Peyer's patch (tissue), 4 donors: ENCODE results near the gene TBC1D17. TPM values are rescaled to one million over a fixed set of nuclear protein-coding genes. Genes with fewer than 3 reads are reported as not detected.

ENCODE experiments used
- DNase-seq, 3 donors: peaks; one replicate each; pipeline ENCODE4 v3.0.0-alpha.2; 2017 to 2019
- H3K27ac ChIP-seq, 4 donors: fragments of 200-600 bp; sonication (generic); one replicate each; pipeline ENCODE4 v1.5.1; 2016 to 2019
- H3K27me3 ChIP-seq, 2 donors: fragments of 200-600 bp; sonication (generic); one replicate each; pipeline ENCODE4 v1.5.1; 2019
- H3K36me3 ChIP-seq, 3 donors: fragments of 200-600 bp; sonication (generic); one replicate each; pipeline ENCODE4 v1.5.1; 2016 to 2019
- H3K4me1 ChIP-seq, 4 donors: fragments of 200-600 bp; sonication (generic); one replicate each; pipeline ENCODE4 v1.5.1; 2016 to 2019
- H3K4me3 ChIP-seq, 4 donors: fragments of 200-600 bp; sonication (generic); 1 replicate in 3 of 4; 2 replicates in 1 of 4; pipeline ENCODE4 v1.5.1; 2016 to 2019; ENCODE audit warnings: mild to moderate bottlenecking in 1 of 4
- H3K9me3 ChIP-seq, 4 donors: fragments of 200-600 bp; sonication (generic); one replicate each; pipeline ENCODE4 v1.5.1; 2016 to 2019; ENCODE audit warnings: mild to moderate bottlenecking in 1 of 4
- CTCF ChIP-seq, 6 experiments: fragments of 450-650 bp in 4 of 6; fragments of 200-600 bp in 2 of 6; sonication (generic) in 1 of 6; IDR thresholded peaks; one replicate each; pipeline ENCODE4 v1.5.1; 2017 to 2019; ENCODE audit warnings: antibody characterized with exemption in 6 of 6, mild to moderate bottlenecking in 3 of 6, moderate library complexity in 1 of 6
- POLR2A ChIP-seq, 2 donors: fragments of 450-650 bp; IDR thresholded peaks; one replicate each; pipeline ENCODE4 v1.5.1; 2017; ENCODE audit warnings: antibody characterized with exemption in 2 of 2, mild to moderate bottlenecking in 2 of 2, moderate library complexity in 2 of 2
- total RNA-seq, 4 donors: library from RNA; depleted of rRNA; stranded (reverse); fragments of >200 nt; gene quantifications; one replicate each; pipeline ENCODE4 v1.1.0, GENCODE V29; 2016

The TBC1D17 gene
- total RNA-seq, 4 donors from 2014 or later: 22.8 to 83.3 (median 62.1) TPM

- no peaks in the 10 kb centered on the region for H3K36me3 ChIP-seq
- no peak for DNase-seq
- H3K9me3 ChIP-seq: no peaks in the 10 kb centered on the region
- H3K27ac ChIP-seq: no peak overlapping the region
- H3K27me3 ChIP-seq: no peaks in the 10 kb centered on the region
- H3K4me3 ChIP-seq: no peak overlapping the region
- TF ChIP-seq POLR2A (IDR thresholded peaks at IDR 0.05): no peak
- TF ChIP-seq CTCF (IDR thresholded peaks at IDR 0.05): no peak
- H3K4me1 ChIP-seq: peaks cover 0 to 29% (median 20%) of the 10 kb centered on the region in 4 donors
These were observed 15.2 kb downstream of the TBC1D17 start for GRCh38 chr19:49892716-49893115.

GRCh38 chr19:49894011-49894664 is 16.6 kb downstream of the TBC1D17 start:
- H3K27me3 ChIP-seq: no peaks in the 10 kb centered on the region
- H3K9me3 ChIP-seq: no peaks in the 10 kb centered on the region
- H3K27ac ChIP-seq: no peak overlapping the region
- H3K36me3 ChIP-seq: no peaks in the 10 kb centered on the region
- H3K4me1 ChIP-seq: peaks cover 0 to 35% (median 26%) of the 10 kb centered on the region in 4 donors
- DNase-seq: no peak
- no peak overlapping the region for H3K4me3 ChIP-seq
- TF ChIP-seq POLR2A (IDR thresholded peaks at IDR 0.05): no peak
- TF ChIP-seq CTCF (IDR thresholded peaks at IDR 0.05): no peak

DNA sequence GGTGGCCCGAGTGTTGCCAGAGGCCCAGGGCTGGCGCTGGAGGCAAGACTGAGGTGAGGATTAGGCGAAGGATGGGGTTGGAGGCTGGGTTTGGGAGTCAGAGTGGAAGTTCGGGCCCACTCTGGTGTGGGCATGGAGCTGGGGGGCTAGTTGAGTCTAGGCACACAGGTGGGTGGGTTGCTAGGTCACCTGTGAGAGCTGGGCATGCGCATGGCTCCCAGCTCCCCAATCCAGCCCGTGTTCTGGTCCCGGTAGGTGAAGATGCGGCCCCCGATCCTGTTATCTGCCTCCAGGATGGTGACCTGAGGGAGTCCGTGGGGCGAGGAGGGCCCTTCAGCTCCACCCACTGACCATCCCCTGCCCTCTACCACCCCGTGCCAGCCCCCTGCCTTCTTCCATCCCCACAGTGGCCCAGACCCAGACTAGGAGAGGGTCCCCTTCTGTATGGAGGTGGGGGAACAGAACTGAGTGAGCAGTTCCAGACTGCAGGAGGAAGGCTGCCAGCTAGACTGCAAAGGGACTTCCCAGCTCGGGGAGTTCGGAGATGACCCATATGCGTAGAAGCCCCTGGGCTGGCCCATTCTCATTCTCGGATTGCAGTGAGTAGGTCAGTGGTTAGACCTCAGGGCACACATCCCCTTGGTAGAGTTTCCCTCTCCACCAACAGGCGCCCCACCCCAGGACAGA is 17.5 kb downstream of the TBC1D17 start:
- H3K27ac ChIP-seq: peak overlapping the region in 1 of 4 donors; percentile 72

GRCh38 chr19:49895566-49896297 is 18.2 kb downstream of the TBC1D17 start:
- TF ChIP-seq POLR2A (IDR thresholded peaks at IDR 0.05) (no peak), CTCF (IDR thresholded peaks at IDR 0.05) (no peak)
- Histone ChIP-seq H3K4me3 (no peak overlapping the region), H3K4me1 (peaks cover 0 to 25% (median 16%) of the 10 kb centered on the region in 4 donors), H3K27ac (peak overlapping the region in 1 of 4 donors; percentile 72), H3K27me3 (no peaks in the 10 kb centered on the region), H3K9me3 (no peaks in the 10 kb centered on the region), H3K36me3 (no peaks in the 10 kb centered on the region)
- DNase-seq: no peak

More for the DNA sequence above, 17.5 kb downstream of the TBC1D17 start:
- H3K36me3 ChIP-seq: no peaks in the 10 kb centered on the region
- peaks cover 0 to 31% (median 22%) of the 10 kb centered on the region in 4 donors for H3K4me1 ChIP-seq
- TF ChIP-seq POLR2A (IDR thresholded peaks at IDR 0.05) (no peak), CTCF (IDR thresholded peaks at IDR 0.05) (no peak)
- DNase-seq: no peak
- H3K9me3 ChIP-seq: no peaks in the 10 kb centered on the region
- no peak overlapping the region for H3K4me3 ChIP-seq
- no peaks in the 10 kb centered on the region for H3K27me3 ChIP-seq

DNA sequence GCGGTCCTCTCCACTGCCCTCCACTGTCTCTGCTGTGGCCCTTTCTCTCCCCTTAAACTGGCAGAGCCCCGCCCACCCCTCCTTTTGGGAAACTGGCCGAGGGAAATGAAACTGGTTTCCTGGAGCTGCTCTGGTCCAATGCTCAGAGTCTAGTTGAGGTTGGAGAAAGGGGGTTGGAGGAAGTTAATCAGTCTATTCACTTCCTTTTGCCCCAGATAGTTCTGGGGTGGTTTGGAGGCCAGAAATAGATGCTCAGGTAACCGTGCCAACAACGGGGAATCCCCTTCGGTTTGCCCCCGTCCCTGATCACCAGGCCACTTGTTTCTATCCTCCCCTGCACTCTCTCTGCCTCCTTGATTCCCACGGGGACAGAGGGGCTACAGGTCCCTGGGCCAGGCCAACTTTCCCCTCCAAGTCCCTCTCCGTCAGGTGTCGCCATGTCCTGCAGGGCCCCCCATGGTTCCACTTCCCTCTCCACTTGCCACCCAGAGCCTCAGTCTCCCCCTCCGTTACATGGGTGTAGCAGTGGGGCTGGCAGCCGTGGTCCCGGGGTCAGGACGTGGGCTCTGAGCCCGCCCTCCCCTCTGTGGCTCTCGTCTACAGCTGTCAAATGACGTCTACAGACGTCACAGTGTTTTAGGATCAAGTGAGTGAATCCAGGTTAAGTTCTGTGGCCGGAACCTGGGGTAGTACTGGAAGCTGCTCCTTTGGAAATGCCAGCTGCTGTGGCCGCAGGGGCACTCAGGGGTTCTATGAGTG is 19.5 kb downstream of the TBC1D17 start, which contains the start of gene IL4I1:
TSS of gene IL4I1 (minus strand) at position 25 of the 759 bp plus-strand sequence. CDS start 727 bp downstream, outside the sequence.
- Histone ChIP-seq H3K4me1 (peaks cover 0 to 25% (median 15%) of the 10 kb centered on the region in 4 donors), H3K27ac (peak within 1 kb of the TSS; percentile 42 to 73 (median 68)), H3K27me3 (no peaks in the 10 kb centered on the region), H3K9me3 (no peaks in the 10 kb centered on the region), H3K36me3 (no peaks in the 10 kb centered on the region), H3K4me3 (peak within 1 kb of the TSS in 3 of 4 donors; percentile 15 to 30 (median 29))
- peak in 2 of 3 donors; percentile 67 to 78 for DNase-seq
- TF ChIP-seq CTCF (IDR thresholded peaks at IDR 0.05) (no peak), POLR2A (IDR thresholded peaks at IDR 0.05) (no peak)
